ENCODE data around the gene L3MBTL1.

L3MBTL1 gene

DNA sequence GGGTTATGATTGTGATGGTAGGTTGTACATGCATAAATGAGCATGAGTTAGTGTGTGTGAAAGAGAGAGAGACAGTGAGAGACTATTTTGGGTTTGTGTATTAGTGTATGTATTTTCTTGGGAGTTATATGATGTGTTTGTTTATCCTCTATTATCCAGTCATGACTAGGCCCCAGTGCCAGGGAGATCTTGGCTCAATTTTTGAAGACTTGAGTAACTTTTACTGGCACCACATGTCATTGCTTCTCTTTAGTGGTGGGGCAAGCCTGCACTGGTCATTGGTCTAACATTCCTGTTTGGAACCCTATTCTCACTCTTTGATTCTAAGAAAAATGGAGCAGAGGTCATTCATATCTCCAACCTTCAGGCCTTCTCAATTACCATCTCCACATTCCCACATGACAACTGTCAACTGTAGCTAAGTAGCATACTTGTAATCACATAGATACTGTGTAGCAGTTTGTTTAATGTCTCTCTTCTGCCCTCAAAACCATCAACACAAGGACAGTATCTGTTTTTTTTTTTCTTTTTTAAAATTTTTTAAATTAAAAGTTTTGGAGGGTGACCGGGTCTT, 8.8 kb downstream of the L3MBTL1 start:
- H3K4me3 ChIP-seq (ENCODE audit: low read depth, low read length) = no peak overlapping the region
- TF ChIP-seq, protein P1, sequence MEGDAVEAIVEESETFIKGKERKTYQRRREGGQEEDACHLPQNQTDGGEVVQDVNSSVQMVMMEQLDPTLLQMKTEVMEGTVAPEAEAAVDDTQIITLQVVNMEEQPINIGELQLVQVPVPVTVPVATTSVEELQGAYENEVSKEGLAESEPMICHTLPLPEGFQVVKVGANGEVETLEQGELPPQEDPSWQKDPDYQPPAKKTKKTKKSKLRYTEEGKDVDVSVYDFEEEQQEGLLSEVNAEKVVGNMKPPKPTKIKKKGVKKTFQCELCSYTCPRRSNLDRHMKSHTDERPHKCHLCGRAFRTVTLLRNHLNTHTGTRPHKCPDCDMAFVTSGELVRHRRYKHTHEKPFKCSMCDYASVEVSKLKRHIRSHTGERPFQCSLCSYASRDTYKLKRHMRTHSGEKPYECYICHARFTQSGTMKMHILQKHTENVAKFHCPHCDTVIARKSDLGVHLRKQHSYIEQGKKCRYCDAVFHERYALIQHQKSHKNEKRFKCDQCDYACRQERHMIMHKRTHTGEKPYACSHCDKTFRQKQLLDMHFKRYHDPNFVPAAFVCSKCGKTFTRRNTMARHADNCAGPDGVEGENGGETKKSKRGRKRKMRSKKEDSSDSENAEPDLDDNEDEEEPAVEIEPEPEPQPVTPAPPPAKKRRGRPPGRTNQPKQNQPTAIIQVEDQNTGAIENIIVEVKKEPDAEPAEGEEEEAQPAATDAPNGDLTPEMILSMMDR (IDR thresholded peaks at IDR 0.05; ENCODE audit: low read depth, low read length) = no peak

DNA sequence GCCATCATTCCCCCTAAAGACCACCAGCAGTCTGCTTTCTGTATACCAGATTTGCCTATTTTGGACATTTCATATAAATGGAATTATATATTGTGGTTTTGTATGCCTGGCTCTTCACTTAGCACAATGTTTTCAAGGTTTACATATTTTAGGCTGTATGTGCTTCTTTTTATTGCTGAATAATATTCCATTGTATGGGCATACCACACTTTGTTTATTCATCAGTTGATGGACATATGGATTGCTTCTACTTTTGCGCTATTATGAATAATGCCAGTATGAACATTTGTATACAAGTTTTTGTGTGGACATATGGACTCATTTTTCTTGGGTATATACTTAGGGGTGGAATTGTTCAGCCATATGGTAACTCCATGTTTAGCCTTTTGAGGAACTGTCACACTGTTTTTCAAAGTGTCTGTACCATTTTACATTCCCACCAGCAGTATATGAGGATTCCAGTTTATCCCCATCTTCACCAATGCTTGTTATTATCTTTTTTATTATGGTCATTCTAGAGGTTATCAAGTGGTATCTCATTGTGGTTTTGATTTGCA, 12.7 kb downstream of the L3MBTL1 start:
- TF ChIP-seq, protein P1 (IDR thresholded peaks at IDR 0.05; ENCODE audit: low read depth, low read length) = no peak
- H3K4me3 ChIP-seq (ENCODE audit: low read depth, low read length) = no peak overlapping the region

DNA sequence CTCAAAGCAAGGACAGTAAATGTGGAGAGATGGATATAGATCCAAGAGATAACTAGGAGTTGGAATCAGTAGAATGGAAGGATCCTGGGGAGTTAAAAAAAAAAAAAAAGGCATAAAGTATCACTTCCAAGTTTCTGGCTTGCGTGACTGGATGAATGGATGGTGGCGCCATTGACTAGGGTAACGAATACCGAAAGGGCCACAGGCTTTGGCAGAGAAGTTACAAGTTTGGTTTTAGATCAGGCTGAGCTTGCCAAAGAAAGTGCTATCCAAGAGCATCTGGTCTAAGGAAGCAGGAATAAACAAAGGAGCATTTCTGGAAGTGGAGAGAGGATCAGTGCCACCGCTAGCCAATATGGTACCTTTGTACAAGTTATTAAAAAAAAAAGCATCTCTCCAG, 17.5 kb downstream of the L3MBTL1 start:
- TF ChIP-seq, protein P1 (IDR thresholded peaks at IDR 0.05; ENCODE audit: low read depth, low read length) = no peak
- H3K4me3 ChIP-seq (ENCODE audit: low read depth, low read length) = no peak overlapping the region

DNA sequence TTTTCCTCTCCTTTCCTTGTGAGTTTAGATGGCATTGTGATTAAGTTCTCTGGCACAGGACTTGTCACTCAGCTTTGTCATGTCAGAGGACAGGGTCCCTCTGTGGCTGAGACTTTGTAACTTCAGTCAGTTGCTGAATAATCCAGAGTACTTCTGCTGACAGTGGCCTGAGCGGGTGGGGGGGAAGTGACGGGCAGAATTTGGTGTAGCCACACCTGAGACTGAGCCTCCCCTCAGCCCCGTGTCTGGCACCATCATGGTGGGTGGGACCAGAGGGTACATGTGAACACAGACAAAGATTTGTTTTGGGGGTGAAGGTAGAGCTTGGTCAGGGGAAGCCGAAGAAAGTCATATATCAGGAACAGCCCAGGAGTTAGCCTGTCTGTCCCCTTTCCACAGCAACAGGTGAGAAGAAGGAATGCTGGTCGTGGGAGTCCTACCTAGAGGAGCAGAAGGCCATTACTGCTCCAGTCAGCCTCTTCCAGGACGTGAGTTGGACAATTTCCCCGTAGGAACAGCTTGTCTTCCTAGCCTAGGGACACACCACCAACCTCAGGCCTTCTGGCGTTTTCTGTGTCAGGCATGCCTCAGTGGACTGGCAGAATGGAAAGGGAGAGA, 20.9 kb downstream of the L3MBTL1 start:
- H3K4me3 ChIP-seq (ENCODE audit: low read depth, low read length) = no peak overlapping the region
- TF ChIP-seq, protein P1 (IDR thresholded peaks at IDR 0.05; ENCODE audit: low read depth, low read length) = no peak

DNA sequence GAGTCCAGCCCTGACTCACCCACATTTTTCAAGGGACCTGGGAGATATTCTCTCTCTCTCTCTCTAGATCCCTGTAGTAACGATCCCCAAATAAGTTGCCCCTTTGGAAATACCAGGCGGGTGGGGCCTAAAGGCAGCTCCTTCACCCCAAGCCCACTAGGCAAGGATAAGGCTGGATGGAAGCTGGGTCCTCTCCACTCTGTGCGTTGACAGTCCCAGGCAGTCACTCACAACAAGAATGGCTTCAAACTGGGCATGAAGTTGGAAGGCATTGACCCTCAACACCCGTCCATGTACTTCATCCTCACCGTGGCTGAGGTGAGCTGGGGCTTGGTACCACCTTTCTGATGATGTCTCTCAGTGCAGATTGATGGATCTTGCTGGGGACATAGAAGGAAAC, 21.6 kb downstream of the L3MBTL1 start:
- H3K4me3 ChIP-seq (ENCODE audit: low read depth, low read length) = no peak overlapping the region
- TF ChIP-seq, protein P1 (IDR thresholded peaks at IDR 0.05; ENCODE audit: low read depth, low read length) = no peak

DNA sequence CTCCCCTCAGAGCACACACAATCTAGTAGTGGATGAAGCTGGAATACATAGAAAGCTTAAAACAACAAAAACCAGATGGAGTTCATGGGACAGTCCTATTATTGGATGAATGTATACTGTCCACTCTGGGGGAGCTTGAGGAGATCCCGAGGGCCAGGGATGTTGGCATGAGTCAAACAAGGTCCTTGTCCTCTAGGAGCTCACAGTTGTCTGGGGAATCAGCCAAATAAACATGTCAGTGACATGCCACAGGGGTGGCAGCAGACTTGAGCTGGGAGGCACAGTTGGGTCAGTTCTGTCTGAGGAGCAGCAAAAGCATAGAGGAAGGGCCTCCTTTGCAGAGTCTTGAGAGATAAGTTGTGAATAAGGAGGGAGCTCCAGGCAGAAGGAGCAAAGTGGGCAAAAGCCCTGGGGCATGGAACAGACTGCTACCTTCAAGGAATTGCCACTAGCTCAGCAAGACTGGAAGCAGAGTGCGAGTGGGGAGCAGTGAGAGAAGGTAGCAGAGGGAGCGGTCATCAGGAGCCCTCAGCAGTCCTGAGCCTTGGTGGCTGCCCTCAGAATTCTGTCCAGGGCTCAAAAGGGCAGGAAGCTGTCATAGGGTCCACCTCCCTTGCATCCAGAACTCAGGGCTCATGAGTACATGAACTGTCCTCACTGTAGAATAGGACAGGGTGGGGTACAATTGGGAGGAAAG, 22.1 kb downstream of the L3MBTL1 start:
- TF ChIP-seq, protein P1 (IDR thresholded peaks at IDR 0.05; ENCODE audit: low read depth, low read length) = no peak
- H3K4me3 ChIP-seq (ENCODE audit: low read depth, low read length) = no peak overlapping the region
